GM21786 (cell line): ENCODE results near the gene MOXD1.

ENCODE experiments used
- ATAC-seq: cut with Tn5 transposase; IDR thresholded peaks from one replicate; pipeline ENCODE4 v1.9.1; 2021; ENCODE audit not compliant: unreplicated experiment

MOXD1 gene

DNA sequence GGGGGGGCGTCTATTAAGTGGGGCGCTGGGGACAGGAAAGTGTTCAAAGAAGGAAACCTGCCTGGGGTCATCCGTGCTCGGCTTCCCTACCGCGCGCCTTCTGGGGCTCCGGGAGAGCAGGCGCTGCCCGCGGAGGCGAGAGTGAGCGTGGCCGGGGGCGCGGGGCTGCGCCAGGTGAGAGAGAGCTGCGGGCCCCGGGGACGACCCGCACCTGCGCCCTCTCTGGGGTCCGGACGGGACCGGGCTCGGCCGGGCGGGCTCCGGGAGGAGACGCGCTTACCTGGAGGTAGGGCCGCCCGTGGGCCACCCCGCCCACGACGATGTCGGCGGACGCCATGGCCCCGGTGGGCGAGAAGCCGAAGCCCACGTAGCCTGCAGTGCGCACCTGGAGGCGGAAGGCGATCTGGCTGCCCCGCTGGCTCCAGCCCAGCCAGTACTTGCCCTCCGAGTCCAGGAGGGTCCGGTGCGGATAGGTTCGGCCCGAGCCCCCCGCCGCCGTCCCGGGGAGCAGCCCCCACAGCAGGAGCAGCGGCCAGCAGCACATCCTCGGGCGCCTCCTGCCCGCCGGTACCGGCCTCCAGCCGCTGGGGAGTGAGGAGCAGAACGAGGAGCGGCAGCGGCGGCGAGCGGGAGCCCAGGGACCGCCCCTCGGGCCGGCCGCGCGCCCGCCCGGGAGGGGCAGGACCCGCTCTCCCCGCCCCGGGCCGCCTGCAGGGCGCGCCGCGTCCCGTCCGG lies at the start of gene MOXD1:
Gene MOXD1, minus strand, starts transcription at position 593 of the 735 bp plus-strand sequence. Its CDS starts 49 bp downstream, at position 544.
- no peak for ATAC-seq

DNA sequence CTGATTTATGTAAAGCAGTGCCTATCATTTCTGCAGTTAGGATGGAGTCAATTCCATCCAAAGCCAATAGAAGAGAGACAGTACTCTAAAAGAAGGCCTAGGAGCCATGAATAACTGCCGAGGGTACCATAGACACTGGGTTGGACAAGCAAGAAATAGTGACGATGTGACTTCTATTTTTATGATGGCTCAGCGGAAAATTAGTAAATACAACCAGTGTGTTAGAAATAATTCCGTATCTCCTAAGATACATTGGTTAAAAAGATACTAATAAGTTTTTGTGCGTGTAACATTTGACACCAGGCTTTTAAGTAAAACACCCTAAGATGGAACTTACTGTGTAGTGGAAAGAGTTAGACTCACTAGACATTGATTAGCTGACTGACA lies 45.6 kb upstream of the MOXD1 start:
- no peak for ATAC-seq

DNA sequence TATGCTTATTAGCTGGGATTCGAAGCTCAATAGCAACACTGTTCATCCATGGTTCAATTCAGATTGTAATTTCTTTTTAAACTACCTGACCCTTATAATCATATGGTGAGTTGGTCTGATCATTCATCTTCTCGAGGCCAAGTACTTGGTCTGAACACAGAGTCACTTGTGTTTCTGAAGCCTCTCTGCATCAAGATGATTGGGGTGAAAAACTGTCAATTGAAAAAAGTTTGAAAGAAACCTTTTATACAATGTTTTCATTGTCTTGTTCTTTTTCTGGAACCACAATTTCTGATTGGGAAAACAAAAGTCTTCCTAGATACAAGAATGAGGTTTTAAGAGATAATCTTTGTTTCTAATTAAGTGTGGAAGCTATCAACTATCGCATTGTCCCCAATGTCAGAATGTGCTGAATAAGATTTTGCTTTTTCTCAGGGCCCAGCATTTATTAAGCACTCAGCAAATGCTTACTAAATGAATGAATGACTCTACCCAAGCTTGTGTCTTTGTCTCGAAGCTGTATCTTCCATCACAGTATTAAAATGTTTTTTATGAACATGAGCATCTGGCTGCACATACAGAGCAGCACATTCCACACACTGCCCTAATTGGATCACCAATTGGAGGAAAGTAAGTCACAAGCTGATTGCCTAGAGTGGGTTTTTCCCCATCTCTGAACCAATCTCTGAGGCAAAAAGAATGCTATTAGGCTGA lies 45.0 kb upstream of the MOXD1 start:
- ATAC-seq, result no peak

GRCh38 chr6:132445201-132445951 lies 44.1 kb upstream of the MOXD1 start:
- no peak for ATAC-seq

- no peak for ATAC-seq
These were observed 41.9 kb upstream of the MOXD1 start for GRCh38 chr6:132443206-132443605.

DNA sequence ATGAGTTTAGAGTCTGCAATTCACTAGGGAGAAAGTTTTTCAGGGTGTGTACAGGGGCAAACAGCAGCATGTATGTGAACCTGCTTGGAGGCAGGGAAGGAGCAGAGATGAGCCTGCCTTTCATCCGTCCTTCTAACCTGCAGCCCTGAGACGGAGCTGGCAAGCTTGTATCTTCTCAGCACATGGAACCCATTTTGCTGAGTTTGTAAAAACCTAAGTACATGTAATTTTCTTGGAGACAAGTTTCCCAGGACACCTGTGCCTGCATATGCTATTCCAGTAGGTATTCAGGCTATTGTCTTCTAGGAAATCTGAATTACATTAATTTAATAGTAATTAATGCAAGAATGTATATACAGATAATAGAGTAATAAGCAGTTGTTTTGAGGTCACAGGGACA lies 28.8 kb upstream of the MOXD1 start:
- no peak for ATAC-seq

- no peak for ATAC-seq
These were observed 23.9 kb upstream of the MOXD1 start for GRCh38 chr6:132425176-132425575.

GRCh38 chr6:132423839-132424238 lies 22.6 kb upstream of the MOXD1 start:
- ATAC-seq, result no peak

DNA sequence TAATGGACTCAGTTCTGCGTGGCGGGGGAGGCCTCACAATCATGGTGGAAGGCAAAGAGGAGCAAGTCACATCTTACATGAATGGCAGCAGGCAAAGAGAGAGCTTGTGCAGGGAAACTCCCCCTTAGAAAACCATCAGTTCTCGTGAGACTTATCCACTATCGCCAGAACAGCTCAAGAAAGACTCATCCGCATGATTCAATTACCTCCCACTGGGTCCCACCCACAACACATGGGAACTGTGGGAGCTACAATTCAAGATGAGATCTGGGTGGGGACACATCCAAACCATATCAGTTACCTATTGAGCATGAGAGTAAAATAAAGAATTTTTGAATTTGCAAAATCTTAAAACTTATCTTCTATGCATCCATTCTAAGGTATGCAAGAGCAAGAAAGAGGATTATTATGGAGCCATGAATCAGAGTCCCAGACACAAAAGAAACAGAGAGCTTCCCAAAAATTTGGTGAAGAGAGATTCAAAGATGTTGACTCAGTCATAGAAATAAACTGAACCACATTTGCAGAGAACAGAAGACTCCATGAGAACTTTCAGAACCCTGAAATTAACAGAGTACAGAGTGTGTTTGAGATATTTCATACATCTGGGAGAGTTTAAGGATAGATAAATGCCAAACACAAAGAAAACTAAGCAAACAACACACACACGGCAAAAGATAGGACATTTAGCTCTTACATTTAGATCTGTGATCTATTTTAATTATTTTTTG lies 17.1 kb upstream of the MOXD1 start:
- ATAC-seq, result no peak

DNA sequence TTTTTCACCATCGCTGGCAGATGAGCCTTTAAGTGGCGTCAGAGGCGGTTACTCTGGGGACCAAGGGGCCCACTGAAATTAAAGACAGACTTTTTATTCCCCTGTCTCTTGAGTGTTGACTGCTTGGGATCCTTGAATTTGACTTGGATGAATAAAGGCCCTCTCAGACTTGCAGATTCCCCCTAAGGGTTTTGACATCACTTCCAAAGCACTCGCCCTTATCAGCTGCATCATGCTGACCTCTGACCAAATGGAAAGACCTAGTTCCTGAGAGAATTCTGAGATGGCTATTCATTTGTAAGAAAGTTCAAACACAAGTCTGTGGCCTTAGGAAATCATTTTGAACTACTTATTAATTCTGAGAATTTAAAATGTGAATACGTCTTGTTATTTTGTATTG lies 13.5 kb upstream of the MOXD1 start:
- ATAC-seq, result no peak

DNA sequence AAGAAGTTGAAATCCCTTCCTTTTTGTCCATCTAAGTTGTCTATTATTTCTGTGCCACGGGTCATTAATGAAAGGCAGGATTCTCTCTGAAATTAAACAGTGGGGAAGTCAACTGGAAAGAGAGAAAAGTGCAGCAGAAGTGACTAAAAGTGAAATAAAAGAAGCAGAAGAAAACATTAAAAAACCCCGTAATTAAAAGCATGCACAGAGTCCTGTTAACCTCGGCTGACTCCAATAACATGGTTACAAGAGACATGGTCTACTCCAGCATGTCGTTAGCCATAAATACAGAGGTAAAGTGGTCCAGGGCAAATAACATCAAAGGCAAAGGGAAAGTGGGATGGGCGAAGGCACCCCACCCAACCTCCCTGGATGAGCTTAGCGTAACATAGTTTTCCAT lies 13.0 kb upstream of the MOXD1 start:
- no peak for ATAC-seq

GRCh38 chr6:132413499-132413802 lies 12.2 kb upstream of the MOXD1 start:
- no peak for ATAC-seq

DNA sequence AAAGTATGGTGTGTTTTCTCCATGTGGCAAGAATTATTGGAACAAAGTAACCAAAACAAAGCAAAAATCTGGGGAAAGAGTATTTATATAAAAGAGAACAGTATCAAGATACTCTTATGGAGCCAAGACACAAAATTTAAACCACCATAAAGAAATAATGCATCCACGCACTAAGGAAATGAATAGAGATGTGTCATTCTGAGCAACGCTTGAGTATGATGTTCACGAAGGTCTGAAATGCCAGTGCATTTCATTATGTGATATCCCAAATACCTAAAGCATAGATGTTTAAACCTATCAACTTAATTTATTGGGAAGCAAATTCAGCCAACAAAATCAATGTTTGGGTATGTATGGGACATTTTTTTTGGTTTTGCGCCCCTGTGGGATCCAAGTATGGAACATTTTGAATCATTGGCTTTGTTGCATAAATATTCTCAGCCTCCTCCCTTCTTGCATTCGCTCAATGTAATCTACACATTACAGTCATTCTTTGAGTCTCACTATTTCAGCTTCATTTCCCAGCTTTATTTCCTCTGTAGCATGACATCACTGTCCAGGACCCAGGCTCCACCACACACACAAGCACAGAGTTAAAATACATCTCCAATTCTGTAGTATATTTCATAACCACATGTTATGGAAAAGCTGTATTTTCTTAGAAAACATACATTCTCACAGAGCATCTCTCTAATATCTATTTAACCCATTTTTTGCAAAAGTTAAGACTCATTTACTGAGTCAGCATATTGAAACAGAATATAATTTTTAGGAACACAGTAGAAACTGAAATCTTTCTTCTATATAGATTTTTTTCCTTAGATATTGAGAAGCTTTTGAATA lies 11.6 kb upstream of the MOXD1 start:
- ATAC-seq, result no peak

GRCh38 chr6:132411296-132411695 lies 10.0 kb upstream of the MOXD1 start:
- ATAC-seq, result no peak

DNA sequence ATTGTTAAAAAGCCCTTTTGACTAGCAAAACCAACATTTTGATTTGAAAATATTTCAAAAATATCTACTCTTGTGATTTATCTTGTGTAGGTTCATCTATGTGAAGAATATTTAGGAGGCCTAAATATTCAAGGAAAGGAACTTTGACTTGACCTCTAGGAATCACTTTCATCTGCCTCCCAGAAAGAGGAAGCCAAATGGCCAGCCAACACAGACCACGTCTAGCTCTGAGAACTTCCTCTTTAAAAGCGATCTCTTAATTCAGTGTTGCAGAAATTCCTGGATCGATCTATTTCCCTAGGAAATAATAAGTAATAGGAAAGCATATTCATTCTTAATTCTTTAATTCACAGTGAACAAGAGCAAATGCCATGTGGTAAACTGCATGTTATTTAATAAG lies 9.6 kb upstream of the MOXD1 start:
- ATAC-seq, result no peak

- ATAC-seq, result peak; percentile 72
These were observed 4.1 kb upstream of the MOXD1 start for GRCh38 chr6:132405143-132405915.

GRCh38 chr6:132404736-132405135 lies 3.5 kb upstream of the MOXD1 start:
- ATAC-seq, result peak; percentile 6

DNA sequence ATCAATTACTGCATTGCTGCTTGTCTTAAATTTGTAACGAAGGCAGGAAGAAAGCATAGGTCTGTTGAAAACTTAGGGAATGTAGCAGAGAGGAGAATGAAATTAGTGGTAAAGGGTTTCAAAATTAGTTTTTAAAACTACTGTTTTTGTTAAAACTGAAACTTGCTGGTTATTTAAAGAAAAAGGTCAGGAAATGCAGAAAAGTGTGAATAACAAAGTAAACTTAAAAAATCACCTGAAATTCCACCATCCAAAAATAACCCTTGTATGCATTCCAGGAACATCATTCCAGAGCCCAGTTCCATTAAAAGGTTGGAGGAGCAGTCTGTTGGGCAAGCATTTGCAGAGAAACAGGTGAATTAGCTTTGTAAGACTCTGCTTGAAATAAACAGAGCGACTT lies 3.1 kb upstream of the MOXD1 start:
- no peak for ATAC-seq

DNA sequence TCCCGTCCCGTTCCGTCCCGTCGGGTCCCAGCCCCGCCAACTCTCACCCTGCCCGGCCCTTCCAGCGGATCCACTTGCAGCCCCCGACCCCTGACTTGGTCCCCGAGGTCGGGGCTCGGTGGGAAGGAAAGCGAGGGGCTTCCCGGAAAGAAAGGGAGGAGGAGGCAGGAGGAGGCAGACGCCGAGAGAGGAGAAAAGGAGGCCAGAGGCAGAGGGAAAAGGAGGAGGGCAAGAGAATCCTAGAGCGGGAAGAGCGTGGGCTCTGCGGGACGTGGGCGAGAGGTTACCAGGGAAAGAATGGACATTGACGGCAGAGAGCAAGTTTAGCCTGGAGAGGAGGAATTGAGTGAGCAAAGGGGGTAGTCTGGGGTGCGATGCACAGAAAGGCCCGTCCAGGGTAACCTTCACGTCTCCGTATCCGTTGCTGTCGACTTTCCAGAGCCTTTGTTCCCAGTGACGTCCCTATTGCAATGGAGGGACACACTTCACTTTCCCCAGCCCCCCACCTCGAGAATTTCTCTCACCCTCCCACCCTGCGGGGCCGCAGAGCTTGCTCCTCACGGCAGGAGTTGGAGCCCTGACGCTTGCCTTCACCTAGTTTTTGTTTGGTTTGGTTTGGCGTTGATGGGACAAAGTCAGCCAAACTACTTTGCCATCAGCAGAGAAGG lies 477 bp upstream of the MOXD1 start:
- ATAC-seq, result no peak
